Heart left ventricle (tissue), 13 donors: Measurements from ENCODE around the gene HYCC2.

Source experiments
- POLR2A ChIP-seq, 2 donors: fragments of 450-650 bp; IDR thresholded peaks; one replicate each; pipeline ENCODE4 v1.6.1; 2017; ENCODE audit warnings: antibody characterized with exemption in 2 of 2, mild to moderate bottlenecking in 2 of 2, moderate library complexity in 2 of 2
- TF ChIP-seq, protein P1 (sequence below), 12 donors: fragments of 200-600 bp; sonication (generic) in 4 of 12; IDR thresholded peaks; one replicate each; pipeline versions ENCODE4 v1.5.0 to v1.8.0; 2018 to 2022; ENCODE audit warnings: antibody characterized with exemption in 12 of 12, mild to moderate bottlenecking in 5 of 12
- donor health status: ischemic (EF 13 %, LVEDD 7.1; RV severe dilation, severe dysfunction).
- donor health status: DM: no; HTN: yes; CAD: no.
- donor health status: DM: no; HTN: no; CAD: no.
- donor health status: ischemic (EF 25% LVEDD 6.9; RV normal size, moderate dysfunction).
- donor health status: ischemic (EF 25% LVEDD 5.7; RV mildly dilated, moderate dysfunction).
- donor health status: ischemic (EF 35%, LVEDD 5.7; RV mildly dilated, moderate dysfunction).
- donor health status: nonischemic (EF 11% LVEDD 7.7; RV severe dilation, severe dysfunction).
- donor health status: DM: yes; HTN: yes; CAD: no.
- donor health status: PGD.
- donor health status: ischemic (EF 29% LVEDD 5.4; RV normal size, mild dysfunction).
- donor health status: nonischemic (EF 23%, LVEDD 6.1; RV moderate dilation, normal function).

- TF ChIP-seq, protein P1, sequence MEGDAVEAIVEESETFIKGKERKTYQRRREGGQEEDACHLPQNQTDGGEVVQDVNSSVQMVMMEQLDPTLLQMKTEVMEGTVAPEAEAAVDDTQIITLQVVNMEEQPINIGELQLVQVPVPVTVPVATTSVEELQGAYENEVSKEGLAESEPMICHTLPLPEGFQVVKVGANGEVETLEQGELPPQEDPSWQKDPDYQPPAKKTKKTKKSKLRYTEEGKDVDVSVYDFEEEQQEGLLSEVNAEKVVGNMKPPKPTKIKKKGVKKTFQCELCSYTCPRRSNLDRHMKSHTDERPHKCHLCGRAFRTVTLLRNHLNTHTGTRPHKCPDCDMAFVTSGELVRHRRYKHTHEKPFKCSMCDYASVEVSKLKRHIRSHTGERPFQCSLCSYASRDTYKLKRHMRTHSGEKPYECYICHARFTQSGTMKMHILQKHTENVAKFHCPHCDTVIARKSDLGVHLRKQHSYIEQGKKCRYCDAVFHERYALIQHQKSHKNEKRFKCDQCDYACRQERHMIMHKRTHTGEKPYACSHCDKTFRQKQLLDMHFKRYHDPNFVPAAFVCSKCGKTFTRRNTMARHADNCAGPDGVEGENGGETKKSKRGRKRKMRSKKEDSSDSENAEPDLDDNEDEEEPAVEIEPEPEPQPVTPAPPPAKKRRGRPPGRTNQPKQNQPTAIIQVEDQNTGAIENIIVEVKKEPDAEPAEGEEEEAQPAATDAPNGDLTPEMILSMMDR (IDR thresholded peaks at IDR 0.05): no peak
- TF ChIP-seq POLR2A (IDR thresholded peaks at IDR 0.05): no peak
These were observed 13.7 kb downstream of the HYCC2 start for GRCh38 chr2:201057715-201058248.
